Stimulated activated CD4-positive, alpha-beta T cell treated with anti-CD3 and anti-CD28 coated beads, Interleukin-12 subunit alpha, Interleukin-12 subunit beta, amount 100 ng/mL, for 48 hours (primary cell): ENCODE data around the gene LRRC25.
"Not testable (repeated sequence)": the region's sequence is repeated elsewhere in the genome, so short reads cannot be mapped to it uniquely, and the experiment has no call there.

Experiments
- DNase-seq, 3 donors: peaks; one replicate each; pipeline ENCODE4 v3.0.0-alpha.2; 2020; ENCODE audit warnings: low read depth in 2 of 3, low spot score in 1 of 3

Gene LRRC25

DNA sequence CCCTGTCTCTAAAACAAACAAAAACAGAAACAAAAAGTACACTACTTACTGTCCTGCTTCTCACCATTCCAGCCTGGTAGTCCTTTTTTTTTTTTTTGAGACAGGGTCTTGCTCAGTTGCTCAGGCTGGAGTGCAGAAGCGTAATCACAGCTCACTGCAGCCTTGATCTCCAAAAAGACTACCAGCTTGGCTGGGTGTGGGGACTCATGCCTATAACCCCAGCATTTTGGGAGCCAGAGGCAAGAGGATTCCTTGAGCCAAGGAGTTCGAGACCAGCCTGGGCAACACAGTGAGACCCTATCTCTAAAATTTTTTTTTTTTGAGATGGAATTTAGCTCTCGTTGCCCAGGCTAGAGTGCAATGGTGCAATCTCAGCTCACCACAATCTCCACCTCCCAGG, 16.6 kb downstream of the LRRC25 start:
- no peak for DNase-seq

DNA sequence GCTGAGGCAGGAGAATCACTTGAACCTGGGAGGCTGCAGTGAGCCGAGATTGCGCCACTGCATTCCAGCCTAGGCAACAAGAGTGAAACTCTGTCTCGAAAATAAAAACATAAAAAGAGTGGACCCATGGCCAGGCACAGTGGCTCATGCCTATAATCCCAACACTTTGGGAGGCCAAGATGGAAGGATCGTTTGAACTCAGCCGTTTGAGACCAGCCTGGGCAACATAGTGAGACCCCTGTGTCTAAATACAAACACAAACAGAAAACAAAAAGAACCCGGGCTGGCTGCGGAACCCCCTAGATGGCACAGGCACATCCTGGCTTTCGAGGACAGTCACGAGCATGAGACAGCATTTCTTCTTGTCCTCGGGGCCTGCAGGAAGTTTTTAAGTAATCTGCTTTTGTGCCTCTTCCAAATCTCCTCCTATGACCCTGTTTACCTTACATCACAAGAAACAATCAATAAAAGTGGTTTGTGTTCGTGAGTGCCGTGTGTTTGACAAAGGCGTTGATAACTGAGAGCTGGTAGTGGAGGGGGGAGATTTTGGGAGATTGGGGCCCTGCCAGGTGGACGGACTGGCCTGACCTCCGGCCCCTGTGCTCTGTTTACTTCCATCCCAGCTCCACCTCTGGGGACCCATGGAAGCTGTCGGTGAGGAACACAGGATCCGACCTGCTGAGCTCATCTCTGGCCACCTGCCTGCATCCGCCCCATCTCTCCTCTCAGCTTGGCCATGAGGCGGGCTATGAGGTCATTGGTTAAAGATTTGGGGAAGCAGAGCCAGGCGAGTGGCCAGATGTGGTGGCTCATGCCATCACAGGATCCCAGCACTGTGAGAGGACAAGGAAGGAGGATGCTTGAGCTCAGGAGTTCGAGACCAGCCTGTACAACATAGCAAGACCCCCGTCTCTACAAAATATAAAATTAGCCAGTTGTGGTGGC, 17.3 kb downstream of the LRRC25 start:
- DNase-seq, result no peak

DNA sequence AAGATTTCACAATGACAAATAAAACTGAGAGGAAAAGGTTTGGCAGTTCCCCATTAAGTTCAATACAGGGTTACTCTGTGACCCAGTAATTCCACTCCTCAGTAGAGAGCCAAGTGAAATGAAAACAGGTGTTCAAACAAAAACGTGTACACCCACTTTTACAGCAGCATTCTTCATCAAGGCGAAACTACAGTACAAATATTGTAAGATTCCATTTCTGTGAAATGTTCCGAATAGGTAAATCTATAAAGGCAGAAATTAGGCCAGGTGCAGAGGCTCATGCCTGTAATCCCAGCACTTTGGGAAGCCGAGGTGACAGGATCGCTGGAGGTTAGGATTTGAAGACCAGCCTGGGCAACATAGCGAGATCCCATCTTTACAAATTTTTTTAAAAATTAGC, 20.4 kb downstream of the LRRC25 start:
- no peak for DNase-seq

DNA sequence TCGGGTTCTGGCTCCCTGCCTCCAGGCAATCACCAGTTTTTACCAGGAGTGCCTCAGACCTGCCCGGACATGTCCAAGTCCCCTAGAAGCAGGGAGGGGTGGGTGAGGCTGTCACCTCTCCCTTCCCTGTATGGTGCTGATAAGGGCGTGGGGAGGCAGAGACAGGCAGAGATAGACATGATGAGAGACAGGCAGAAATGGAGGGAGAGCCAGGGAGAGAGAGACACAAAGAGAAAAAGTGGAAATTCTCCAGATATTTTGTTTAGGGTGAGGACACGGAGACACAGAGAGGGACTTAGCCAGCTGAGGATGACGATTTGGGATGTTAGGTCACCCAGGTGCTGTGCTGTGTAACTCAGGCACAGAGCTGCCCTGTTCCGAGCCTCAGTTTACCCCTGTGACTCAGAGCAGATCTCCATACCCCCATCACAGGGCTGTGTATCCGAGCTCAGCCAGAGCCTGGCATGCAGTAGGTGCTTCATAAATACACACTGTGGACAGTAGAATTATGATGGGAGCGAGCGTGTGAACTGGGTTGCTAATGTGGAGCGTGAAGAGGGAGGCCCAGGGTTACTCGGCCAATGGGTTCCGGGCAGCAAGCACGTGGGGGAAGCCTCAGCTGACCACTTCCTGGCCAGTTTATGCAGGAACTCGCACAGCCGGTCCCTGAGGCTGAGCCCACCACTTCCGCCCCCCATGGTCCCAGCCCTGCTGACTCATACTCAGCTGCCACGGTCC, 23.4 kb downstream of the LRRC25 start:
- DNase-seq, result peak in 2 of 3 donors; percentile 30 to 33

DNA sequence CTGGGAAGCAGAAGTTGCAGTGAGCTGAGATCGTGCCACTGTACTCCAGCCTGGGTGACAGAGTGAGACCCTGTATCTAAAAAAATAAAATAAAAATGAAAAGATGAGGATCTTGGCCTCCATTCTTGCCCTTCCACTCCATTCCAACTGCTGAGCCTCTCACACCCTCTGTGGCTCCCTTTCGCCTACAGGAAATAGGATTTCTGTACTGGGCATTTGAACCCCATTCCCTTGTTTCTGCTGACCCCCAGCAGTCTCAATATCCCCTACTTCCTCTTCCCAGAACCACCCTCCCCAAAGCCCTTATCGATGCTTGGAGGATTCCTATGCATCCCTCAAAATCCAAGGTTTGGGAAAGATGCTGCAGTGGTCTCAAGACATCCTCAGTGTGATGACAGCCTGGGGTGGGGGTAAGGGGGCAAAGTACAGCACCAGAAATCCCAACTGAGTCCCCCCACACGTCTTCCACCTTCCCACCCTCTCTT, 24.0 kb downstream of the LRRC25 start:
- no peak for DNase-seq

DNA sequence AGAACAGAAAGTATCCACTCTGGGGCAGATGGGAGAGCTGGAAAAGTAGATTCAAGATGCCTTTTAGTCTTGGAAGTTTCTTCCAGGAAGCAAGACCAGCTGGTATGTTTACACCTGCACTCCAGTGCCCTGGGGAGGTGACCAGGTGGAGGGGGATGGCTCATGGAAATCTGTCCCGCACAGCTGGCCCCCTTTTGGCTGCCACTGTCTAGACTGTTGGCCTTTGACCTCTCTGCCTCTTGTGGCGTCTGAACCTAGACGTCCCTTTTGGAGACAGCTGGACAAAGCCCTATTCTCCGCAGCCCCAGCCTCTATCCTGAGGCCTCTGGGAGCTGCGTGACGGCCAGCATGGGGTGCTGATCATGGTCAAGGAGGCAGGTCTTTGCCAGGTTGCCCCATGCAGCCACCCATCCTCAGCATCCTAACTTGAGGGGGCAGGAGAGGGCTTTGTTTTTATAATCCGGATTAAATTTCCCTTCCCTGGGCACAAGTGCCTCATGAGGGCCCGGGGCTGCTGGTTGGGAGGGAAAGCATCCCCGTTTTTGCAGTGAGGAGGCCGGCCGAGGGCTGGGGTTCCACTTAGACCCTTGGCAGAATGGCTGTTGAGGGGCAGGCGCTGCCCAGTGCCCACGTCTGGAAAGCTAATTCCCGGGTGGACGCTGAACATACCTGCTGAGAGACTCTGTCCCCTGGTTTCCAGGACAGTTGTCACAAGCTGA, 28.8 kb downstream of the LRRC25 start:
- DNase-seq, result no peak

DNA sequence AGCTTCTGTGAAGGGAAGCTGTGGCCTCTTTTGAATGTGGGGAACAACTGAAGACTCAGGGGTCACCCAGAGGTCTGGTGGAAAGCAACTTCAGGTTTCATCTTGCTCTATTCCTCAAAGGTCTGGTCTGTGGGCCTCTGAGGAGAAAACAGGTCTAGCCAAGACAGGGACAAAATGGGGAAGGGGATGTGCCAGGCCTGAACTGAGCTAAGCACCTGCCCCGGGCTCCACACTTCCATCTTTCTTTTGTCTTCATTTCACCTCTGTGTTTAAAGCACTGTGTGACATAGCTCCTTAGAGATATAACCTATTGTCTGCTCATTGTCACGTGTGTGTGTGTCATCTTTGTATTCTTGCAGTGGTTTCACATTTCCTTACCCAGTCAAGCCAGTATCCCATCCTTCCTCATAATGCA, 31.4 kb downstream of the LRRC25 start:
- DNase-seq, result no peak

DNA sequence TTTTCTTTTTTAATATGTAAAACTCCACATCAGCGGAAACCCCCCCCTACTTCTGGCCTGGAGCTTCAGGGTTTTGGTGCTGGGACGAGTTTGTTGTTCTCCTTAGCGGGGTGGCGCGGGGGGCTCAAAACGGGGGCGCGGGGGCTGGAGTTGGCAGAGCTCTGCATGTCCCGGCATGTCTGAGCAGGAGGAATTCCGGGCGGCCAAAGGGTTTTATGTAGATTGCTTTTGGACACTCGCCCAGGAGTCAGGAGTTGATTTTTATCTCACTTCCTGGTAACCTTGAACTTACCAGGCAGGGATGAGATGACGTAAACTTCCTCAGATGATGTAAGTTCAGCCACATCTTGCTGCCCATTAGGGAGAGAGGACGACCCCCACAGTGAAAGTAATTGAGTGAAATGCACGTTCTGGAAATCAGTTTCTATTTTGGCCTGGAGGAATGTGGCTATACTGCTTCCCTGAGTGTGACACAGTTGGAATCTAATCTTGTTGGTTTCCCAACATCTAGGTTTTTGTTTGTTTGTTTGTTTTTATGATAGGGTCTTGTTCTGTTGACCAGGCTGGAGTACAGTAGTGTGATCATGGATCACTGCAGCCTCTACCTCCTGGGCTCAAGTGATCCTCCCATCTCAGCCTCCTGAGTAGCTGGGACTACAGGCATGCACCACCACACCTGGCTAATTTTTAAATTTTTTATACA, 32.4 kb downstream of the LRRC25 start:
- no peak for DNase-seq

DNA sequence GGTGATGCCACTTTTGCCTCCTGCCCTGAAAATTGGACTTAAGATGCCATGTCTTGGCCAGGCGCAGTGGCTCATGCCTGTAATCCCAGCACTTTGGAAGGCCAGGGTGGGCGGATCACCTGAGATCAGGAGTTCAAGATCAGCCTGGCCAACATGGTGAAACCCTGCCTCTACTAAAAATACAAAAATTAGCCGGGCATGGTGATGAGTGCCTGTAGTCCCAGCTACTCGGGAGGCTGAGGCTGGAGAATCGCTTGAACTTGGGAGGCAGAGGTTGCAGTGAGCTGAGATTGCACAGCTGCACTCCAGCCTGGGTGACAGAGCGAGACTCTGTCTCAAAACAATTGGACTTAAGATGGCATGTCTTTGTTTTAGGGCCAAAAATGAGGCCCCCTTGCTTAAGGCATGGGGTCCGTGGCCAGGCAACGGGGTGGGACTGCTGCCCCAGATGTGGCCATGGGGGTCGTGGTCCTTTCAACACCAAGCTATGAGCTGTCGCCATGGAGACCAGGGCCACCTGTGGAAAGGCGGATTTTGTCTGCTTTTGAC, 33.1 kb downstream of the LRRC25 start:
- not testable (repeated sequence) for DNase-seq

DNA sequence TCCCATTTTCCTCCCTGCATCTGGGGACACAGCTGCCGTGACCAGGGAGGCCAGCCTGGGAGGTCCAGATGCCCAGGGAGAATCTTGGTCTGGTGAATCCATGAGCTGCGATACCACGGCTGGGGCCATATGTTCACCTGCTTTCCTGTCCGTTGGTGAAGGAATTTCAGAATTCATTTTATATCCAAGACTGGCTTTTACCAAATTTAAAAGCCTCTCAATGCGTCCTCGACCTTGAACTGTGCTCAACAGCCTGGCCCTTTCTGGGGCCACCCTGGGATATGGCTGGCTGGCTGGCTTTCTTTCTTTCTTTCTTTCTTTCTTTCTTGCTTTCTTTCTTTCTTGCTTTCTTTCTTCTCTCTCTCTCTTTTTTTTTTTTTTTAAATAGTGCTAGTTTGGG, 33.6 kb downstream of the LRRC25 start:
- DNase-seq, result no peak

DNA sequence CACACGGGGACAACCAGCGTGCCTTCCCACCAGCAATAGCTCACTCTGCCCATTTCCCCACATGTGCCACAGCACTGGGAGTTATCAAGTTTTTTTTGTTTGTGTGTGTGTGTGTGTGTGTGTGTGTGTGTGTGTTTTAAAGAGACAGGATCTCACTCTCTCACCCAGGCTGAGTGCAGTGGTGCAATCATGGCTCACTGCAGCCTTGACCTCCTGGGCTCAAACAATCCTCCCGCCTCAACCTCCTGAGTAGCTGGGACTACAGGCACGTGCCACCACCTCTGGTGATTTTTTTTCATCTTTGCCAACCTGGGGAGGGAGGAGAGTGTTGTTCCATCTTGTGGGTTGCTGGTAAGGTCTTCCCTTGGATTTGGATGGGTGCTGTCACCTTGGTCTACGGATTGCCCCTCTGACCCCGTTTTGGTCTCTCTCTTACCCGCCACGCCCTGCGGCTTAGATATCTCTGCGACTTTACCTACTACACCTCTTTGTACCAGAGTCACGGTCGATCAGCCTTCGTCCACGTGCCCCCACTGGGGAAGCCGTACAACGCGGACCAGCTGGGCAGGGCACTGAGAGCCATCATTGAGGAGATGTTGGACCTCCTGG, 34.4 kb downstream of the LRRC25 start:
- no peak for DNase-seq

DNA sequence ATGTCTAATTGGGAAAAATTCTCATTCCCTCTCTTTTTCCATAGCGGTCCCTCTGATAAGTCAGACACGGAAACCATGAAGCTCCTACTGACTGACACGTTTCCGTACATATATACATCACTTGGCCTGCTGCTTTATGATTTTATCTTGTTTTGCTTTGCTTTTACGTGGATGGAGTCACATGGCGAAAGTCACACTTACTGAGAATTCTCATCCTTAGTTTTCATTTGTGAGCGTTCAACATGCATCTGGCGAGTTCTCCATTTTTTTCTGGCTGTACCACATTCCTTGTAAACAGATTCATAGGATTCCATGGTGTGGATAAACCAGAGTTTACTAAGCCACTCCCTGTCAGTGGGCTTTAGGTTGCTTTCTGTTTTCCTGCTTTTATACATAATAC, 35.8 kb downstream of the LRRC25 start:
- DNase-seq, result no peak

DNA sequence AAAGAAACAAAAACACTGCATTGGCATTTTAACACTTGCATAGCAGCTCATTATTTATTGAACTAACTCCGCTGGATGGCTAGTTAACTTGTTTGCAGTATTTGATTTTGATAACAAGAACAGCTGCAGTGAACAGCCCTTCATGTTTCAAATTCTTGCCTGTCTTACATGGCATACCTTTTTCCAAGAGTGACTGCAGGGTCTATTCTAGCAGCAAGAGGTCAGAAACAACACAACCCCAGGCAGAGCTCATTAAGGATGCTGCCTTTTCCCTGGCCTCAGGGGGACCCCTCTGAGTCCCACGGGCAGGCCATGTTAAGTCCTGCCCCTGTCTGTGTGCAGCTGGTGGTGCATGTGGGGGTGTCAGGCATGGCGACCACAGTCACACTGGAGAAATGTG, 40.4 kb downstream of the LRRC25 start:
- DNase-seq, result no peak

DNA sequence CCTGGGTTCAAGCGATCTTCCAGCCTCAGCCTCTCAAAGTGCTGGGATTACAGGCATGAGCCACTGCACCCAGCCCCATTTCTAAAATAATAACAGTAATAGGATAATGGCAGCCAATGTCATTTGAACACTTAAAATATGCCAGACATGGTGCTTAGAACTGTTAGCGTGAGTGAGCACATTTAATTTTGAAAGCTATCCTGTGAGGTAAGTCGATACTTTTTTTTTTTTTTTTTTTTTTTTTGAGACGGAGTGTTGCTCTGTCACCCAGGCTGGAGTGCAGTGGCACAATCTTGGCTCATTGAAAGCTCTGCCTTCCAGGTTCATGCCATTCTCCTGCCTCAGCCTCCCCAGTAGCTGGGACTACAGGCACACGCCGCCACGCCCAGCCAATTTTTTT, 42.7 kb downstream of the LRRC25 start:
- DNase-seq, result not testable (repeated sequence)

DNA sequence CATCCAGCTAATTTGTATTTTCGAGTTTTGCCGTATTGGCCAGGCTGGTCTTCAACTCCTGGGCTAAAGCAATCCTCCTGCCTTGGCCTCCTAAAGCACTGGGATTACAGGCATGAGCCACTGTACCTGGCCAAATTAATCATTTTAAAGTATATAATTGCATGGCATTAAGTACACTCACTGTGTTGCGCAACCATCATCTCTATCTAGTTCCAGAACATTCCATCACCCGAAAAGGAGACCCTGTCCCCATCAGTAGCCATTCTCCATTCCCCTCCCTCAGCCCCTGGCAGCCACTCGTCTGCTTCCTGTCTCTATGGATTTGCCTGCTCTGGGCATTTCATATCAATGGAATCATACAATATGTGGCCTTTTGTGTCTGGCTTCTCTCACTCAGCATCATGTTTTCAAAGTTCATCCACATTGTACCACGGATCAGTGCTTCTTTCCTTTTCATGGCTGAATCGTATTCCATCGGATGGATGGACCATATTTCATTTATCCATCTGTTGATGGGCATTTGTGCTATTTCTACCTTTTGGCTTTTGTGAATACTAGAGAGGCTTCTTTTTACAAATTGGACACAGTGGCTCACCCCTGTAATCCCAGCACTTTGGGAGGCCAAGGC, 43.9 kb downstream of the LRRC25 start:
- DNase-seq, result no peak

DNA sequence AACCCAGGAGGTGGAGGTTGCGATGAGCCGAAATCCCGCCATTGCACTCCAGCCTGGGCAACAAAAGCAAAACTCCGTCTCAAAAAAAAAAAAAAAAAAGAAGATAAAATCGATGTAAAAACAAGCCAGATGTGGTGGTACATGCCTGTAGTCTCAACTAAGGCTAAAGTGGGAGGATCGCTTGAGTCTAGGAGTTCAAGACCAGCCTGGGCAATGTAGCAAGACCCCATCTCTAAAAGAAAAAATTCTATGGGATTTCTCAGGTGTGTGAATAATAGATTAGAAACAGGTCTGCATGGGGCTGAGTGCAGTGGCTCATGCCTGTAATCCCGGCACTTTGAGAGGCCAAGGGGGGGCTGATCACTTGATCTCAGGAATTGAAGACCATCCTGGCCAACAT, 45.9 kb downstream of the LRRC25 start:
- no peak for DNase-seq

DNA sequence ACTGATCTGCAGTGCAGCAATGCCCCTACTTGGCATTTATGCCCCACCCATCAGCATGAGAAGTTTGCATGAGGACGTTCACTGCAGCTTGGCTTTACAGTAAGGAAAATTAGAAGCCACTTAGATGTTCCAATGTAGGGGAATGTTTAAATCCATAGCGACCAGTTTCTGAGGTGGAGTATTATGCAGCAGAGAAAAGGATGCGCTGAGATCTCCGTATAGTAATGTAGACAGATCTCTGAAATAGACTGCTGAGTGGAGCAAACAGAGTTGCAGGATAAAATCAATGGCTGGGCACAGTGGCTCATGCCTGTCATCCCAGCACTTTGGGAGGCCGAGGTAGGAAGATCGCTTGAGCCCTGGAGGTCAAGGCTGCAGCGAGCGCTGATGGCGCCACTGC, 46.9 kb downstream of the LRRC25 start:
- no peak for DNase-seq

DNA sequence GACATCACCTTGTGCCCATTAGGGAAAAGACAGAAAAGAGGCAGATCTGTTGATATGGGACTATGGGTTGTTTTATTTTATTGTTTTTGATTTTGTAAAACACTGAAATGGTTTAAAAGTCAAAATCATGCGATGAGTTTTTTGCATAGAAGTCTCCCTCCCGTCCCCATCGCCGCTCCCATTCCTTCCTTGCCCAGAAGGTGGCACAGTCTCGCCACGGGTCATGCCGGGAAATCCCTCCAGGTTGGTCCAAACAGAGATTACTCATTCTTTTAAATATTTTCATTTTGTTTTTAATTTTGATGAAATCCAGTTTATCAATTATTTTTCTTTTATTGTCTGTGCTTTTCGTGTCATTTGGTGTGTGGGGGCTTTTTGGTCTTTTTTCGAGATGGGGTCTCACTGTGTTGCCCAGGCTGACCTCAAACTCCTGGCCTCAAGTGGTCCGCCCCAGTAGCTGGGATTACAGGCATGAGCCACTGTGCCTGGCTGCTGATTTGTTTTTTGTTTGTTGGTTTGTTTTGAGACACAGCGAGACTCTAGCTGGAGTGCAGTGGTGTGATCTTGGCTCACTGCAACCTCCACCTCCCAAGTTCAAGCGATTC, 47.8 kb downstream of the LRRC25 start:
- DNase-seq, result peak in 1 of 3 donors; percentile 21

DNA sequence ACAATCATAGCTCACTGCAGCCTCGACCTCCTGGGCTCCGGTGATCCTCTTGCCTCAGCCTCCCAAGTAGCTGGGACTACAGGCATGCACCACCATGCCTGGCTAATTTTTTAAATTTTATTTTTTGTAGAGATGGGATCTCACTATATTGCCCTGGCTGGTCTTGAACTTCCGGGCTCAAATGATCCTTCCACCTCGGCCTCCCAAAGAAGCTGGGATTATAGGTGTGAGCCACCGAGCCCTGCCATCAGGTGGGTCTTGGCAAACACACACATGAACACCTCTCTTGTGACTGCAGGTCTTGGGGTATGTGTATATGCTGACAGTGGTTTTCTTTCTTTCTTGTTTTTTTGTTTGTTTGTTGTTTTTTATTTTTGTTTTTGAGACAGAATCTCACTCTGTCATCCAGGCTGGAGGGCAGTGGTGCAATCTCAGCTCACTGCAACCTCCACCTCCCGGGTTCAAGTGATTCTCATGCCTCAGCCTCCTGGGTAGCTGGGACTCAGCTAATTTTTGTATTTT, 48.5 kb downstream of the LRRC25 start:
- DNase-seq, result not testable (repeated sequence)
